HG02870 (cell line): Measurements from ENCODE around the gene FAM161A.
"Not testable (repeated sequence)": the region's sequence is repeated elsewhere in the genome, so short reads cannot be mapped to it uniquely, and the experiment has no call there.

Source experiments
- ATAC-seq: cut with Tn5 transposase; IDR thresholded peaks from one replicate; pipeline ENCODE4 v1.9.1; 2021; ENCODE audit warnings: mild to moderate bottlenecking, moderate library complexity; ENCODE audit not compliant: unreplicated experiment

The FAM161A gene

GRCh38 chr2:61853847-61854563 is at the start of gene FAM161A:
FAM161A (minus strand) TSS chr2:61854060; CDS start chr2:61854041, 19 bp downstream.
- peak; percentile 65 for ATAC-seq

GRCh38 chr2:61900281-61900680 is 46.4 kb upstream of the FAM161A start:
- ATAC-seq = no peak

GRCh38 chr2:61898810-61899209 is 45.0 kb upstream of the FAM161A start:
- no peak for ATAC-seq

- peak; percentile 77 for ATAC-seq
Measured at GRCh38 chr2:61888267-61889055, 34.6 kb upstream of the FAM161A start, which contains the start of gene CCT4. CCT4 (minus strand) TSS chr2:61888656; CDS start chr2:61888507, 149 bp downstream.

GRCh38 chr2:61887717-61888266 is 33.9 kb upstream of the FAM161A start:
- ATAC-seq = no peak

- no peak for ATAC-seq
Measured at GRCh38 chr2:61885896-61886603, 32.2 kb upstream of the FAM161A start.

- ATAC-seq = no peak
Measured at GRCh38 chr2:61882850-61883249, 29.0 kb upstream of the FAM161A start.

- ATAC-seq = not testable (repeated sequence)
Measured at GRCh38 chr2:61879351-61879750, 25.5 kb upstream of the FAM161A start.

- no peak for ATAC-seq
Measured at GRCh38 chr2:61878761-61879160, 24.9 kb upstream of the FAM161A start.

- ATAC-seq = no peak
Measured at GRCh38 chr2:61877571-61878245, 23.8 kb upstream of the FAM161A start.

GRCh38 chr2:61876400-61876799 is 22.5 kb upstream of the FAM161A start:
- ATAC-seq = no peak

- ATAC-seq = not testable (repeated sequence)
Measured at GRCh38 chr2:61866482-61867089, 12.7 kb upstream of the FAM161A start.

- no peak for ATAC-seq
Measured at GRCh38 chr2:61862085-61862484, 8.2 kb upstream of the FAM161A start.

GRCh38 chr2:61857224-61857623 is 3.4 kb upstream of the FAM161A start:
- ATAC-seq = no peak

GRCh38 chr2:61855318-61855613 is 1.4 kb upstream of the FAM161A start:
- ATAC-seq = no peak

- ATAC-seq = peak; percentile 89
Measured at GRCh38 chr2:61854564-61855317, 881 bp upstream of the FAM161A start.

GRCh38 chr2:61853086-61853846 is 594 bp downstream of the FAM161A start:
- peak; percentile 50 for ATAC-seq

- ATAC-seq = not testable (repeated sequence)
Measured at GRCh38 chr2:61851270-61851669, 2.6 kb downstream of the FAM161A start.

GRCh38 chr2:61845320-61845719 is 8.5 kb downstream of the FAM161A start:
- ATAC-seq = no peak
